ENCODE measurements around the gene ITFG1. TPM values are rescaled to one million over a fixed set of nuclear protein-coding genes. Genes with fewer than 3 reads are reported as not detected.

Gene ITFG1
- total and polyA plus RNA-seq, 11 donors: 13.0 to 102 (median 70.1) TPM

DNA sequence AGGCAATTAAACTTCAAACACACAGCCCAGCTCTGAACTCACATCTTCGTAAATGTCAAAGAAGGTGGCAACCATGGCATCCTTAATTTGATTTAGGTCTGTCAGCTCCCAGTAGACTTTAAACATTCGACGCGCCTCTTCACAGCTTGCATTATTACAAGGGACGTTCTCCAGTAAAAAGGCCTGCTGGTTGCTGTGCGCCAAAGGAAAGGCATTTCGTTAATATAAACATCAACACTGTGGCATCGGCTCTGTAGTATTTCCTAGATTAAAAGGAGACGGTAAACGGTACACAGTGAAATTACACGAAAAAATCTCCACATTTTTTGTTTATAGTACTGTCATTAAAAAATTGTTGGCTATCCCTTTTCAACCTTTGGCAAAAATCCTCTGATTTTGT is 200.4 kb downstream of the ITFG1 start:
- Histone ChIP-seq H3K27ac (no peak overlapping the region), H3K9me3 (no peaks in the 10 kb centered on the region), H3K4me3 (no peak overlapping the region), H3K36me3 (peaks cover 0 to 37% (median 19%) of the 10 kb centered on the region in 9 donors), H3K4me1 (no peaks in the 10 kb centered on the region), H3K27me3 (no peaks in the 10 kb centered on the region)
- no peak for DNase-seq
- intact Hi-C loops (cut with DNase I): no loop called here
- TF ChIP-seq POLR2A (IDR thresholded peaks at IDR 0.05): no peak
- TF ChIP-seq, protein P1, sequence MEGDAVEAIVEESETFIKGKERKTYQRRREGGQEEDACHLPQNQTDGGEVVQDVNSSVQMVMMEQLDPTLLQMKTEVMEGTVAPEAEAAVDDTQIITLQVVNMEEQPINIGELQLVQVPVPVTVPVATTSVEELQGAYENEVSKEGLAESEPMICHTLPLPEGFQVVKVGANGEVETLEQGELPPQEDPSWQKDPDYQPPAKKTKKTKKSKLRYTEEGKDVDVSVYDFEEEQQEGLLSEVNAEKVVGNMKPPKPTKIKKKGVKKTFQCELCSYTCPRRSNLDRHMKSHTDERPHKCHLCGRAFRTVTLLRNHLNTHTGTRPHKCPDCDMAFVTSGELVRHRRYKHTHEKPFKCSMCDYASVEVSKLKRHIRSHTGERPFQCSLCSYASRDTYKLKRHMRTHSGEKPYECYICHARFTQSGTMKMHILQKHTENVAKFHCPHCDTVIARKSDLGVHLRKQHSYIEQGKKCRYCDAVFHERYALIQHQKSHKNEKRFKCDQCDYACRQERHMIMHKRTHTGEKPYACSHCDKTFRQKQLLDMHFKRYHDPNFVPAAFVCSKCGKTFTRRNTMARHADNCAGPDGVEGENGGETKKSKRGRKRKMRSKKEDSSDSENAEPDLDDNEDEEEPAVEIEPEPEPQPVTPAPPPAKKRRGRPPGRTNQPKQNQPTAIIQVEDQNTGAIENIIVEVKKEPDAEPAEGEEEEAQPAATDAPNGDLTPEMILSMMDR (IDR thresholded peaks at IDR 0.05): no peak
- WGBS, 4 donors: 95 to 96% (median 96%) methylated on average over 11 of the region's 11 CpGs
- ATAC-seq: no peak

DNA sequence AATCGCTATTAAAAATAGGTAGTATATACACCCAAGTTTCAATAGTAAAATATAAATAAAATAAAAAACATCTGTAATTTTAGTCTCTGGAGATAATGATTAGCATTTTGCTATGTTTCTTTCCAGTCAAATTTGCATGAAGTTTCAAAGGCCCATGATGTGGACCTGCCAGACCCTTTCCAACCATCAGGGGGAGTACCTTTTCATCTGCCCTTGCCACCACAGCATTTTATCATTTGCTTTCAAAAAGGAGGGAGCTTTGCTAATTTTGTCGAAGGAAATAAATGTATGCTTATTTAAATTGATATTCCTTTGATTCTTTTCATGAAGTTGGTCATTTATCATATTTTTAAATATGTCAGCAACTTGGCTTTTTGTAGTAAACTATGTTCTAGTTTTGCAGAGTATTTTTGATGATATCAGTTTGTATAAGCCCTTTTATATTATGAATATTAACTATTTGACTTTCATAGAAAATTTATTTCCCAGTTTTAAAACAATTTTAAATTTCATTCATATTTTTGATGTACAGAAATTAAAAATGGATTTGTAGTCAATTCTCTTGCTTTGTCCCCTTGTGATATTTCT is 201.9 kb downstream of the ITFG1 start:
- intact Hi-C loops (cut with DNase I): loop anchor here in 3 of 10 donors (5.0 to 10.0 kb wide), 4 partner anchors 796 to 908 kb away; partner anchors contain the start of gene ABCC12 (in 1 of the 3)

DNA sequence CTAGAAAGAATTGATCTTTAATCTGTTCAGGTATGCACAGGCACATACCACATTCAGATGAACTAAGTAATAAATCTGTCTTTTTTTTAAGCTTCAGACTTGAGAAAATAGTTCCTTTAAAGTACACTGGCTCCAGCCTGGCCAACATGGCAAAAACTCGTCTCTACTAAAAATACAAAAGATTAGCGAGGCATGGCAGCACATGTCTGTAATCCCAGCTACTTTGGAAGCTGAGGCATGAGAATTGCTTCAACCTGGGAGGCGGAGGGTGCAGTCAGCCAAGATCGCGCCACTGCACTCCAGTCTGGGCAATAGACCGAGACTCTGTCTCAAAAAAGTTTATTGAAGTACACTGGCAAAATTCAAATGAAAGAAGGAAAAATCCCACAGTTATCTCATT is 206.1 kb downstream of the ITFG1 start:
- TF ChIP-seq POLR2A (IDR thresholded peaks at IDR 0.05): no peak
- TF ChIP-seq, protein P1 (IDR thresholded peaks at IDR 0.05): no peak
- DNase-seq (no peak), ATAC-seq (no peak)
- peaks cover 0 to 28% (median 19%) of the 10 kb centered on the region in 9 donors for H3K36me3 ChIP-seq
- no peaks in the 10 kb centered on the region for H3K9me3 ChIP-seq
- H3K4me1 ChIP-seq: no peaks in the 10 kb centered on the region
- WGBS, 4 donors: 88 to 96% (median 93%) methylated on average over 6 of the region's 6 CpGs
- no peak overlapping the region for H3K27ac ChIP-seq
- no peaks in the 10 kb centered on the region for H3K27me3 ChIP-seq
- no peak overlapping the region for H3K4me3 ChIP-seq
- intact Hi-C loops (cut with DNase I): loop anchor here in 3 of 10 donors (5.0 to 10.0 kb wide), 4 partner anchors 800 to 913 kb away; partner anchors contain the start of gene ABCC12 (in 1 of the 3)

More for the DNA sequence above, 201.9 kb downstream of the ITFG1 start:
- no peaks in the 10 kb centered on the region for H3K9me3 ChIP-seq
- H3K4me3 ChIP-seq: no peak overlapping the region
- no peak for ATAC-seq
- no peak for DNase-seq
- H3K36me3 ChIP-seq: peaks cover 0 to 37% (median 19%) of the 10 kb centered on the region in 9 donors
- WGBS, 4 donors: 63 to 78% (median 71%) methylated on average over 2 of the region's 2 CpGs
- no peak overlapping the region for H3K27ac ChIP-seq
- TF ChIP-seq, protein P1 (IDR thresholded peaks at IDR 0.05): peak; percentile 40 to 69 (median 52)
- TF ChIP-seq POLR2A (IDR thresholded peaks at IDR 0.05): no peak
- no peaks in the 10 kb centered on the region for H3K4me1 ChIP-seq
- no peaks in the 10 kb centered on the region for H3K27me3 ChIP-seq

DNA sequence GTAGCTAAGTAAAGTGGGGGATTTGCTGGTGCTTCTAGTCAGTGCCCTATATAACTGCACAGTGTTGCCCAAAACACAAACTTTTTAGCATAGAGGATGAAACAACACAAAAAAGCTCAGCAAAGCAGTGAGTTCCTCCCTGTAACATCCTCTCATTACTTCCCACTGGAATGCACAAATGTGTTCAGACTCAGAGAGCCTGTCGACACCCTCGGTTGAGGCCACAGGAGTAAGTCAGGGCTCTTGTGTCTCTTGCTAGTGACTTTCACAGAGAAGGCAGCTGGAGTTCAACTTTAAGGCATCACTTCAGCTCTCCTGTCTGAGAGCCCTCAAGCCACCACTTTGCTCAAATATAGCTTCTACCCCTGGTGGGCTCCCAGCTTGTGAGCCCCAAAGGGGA is 209.9 kb downstream of the ITFG1 start:
- ATAC-seq: no peak
- H3K36me3 ChIP-seq: peaks cover 0 to 10% (median under 1%) of the 10 kb centered on the region in 9 donors

More for the DNA sequence above, 209.9 kb downstream of the ITFG1 start:
- no peaks in the 10 kb centered on the region for H3K27me3 ChIP-seq
- H3K4me1 ChIP-seq: no peaks in the 10 kb centered on the region
- H3K9me3 ChIP-seq: no peaks in the 10 kb centered on the region
- intact Hi-C loops (cut with DNase I): loop anchor here in 2 of 10 donors (10.0 kb wide), 2 partner anchors 804 to 914 kb away; no protein-coding TSS in a partner anchor
- DNase-seq: no peak
- TF ChIP-seq POLR2A (IDR thresholded peaks at IDR 0.05): no peak
- TF ChIP-seq, protein P1 (IDR thresholded peaks at IDR 0.05): no peak
- no peak overlapping the region for H3K27ac ChIP-seq
- 65 to 86% (median 71%) methylated on average over 2 of the region's 2 CpGs for WGBS, 4 donors
- H3K4me3 ChIP-seq: no peak overlapping the region

All from heart left ventricle (tissue), 16 donors.